Upper lobe of left lung (tissue), 6 donors: ENCODE results near the gene C20orf96. TPM values are rescaled to one million over a fixed set of nuclear protein-coding genes. Genes with fewer than 3 reads are reported as not detected.

Experiments
- ATAC-seq, 2 donors: fragments of 200-7000 bp; cut with Tn5 transposase; one replicate each; pipeline ENCODE4 v1.9.1; 2022; ENCODE audit warnings: mild to moderate bottlenecking in 2 of 2, moderate library complexity in 2 of 2; ENCODE audit not compliant: low FRiP score in 2 of 2
- DNase-seq, 2 donors: peaks; one replicate each; pipeline ENCODE4 v3.0.0-alpha.2; 2019 to 2020
- H3K27ac ChIP-seq, 4 donors: fragments of 200-600 bp; sonication (generic); one replicate each; pipeline ENCODE4 v1.5.1; 2016 to 2019
- H3K27me3 ChIP-seq, 4 donors: fragments of 200-600 bp; sonication (generic); one replicate each; pipeline ENCODE4 v1.5.1; 2017 to 2019
- H3K36me3 ChIP-seq, 4 donors: fragments of 200-600 bp; sonication (generic); one replicate each; pipeline ENCODE4 v1.5.1; 2016 to 2019
- H3K4me1 ChIP-seq, 4 donors: fragments of 200-600 bp; sonication (generic); one replicate each; pipeline ENCODE4 v1.5.1; 2018 to 2019
- H3K4me3 ChIP-seq, 4 donors: fragments of 200-600 bp; sonication (generic); one replicate each; pipeline ENCODE4 v1.5.1; 2017 to 2019; ENCODE audit warnings: mild to moderate bottlenecking in 2 of 4, moderate library complexity in 1 of 4
- H3K9me3 ChIP-seq, 4 donors: fragments of 200-600 bp; sonication (generic); one replicate each; pipeline ENCODE4 v1.5.1; 2018 to 2019
- CTCF ChIP-seq, 6 experiments: fragments of 450-650 bp in 4 of 6; fragments of 200-600 bp in 2 of 6; sonication (generic) in 2 of 6; IDR thresholded peaks; one replicate each; pipeline ENCODE4 v1.5.1; 2016 to 2019; ENCODE audit warnings: antibody characterized with exemption in 6 of 6
- EP300 ChIP-seq, 4 donors: sonication (generic); formaldehyde crosslinking; IDR thresholded peaks; one replicate each; pipeline ENCODE4 v1.5.1; 2017; ENCODE audit warnings: antibody characterized with exemption in 4 of 4, control low read depth in 2 of 4
- POLR2A ChIP-seq, 4 donors: fragments of 450-650 bp; IDR thresholded peaks; one replicate each; pipeline ENCODE4 v1.5.1; 2016 to 2017; ENCODE audit warnings: antibody characterized with exemption in 4 of 4, mild to moderate bottlenecking in 2 of 4
- POLR2AphosphoS5 ChIP-seq, 2 donors: sonication (generic); formaldehyde crosslinking; IDR thresholded peaks; one replicate each; pipeline ENCODE4 v1.5.1; 2017; ENCODE audit warnings: antibody characterized with exemption in 2 of 2
- WGBS, 2 donors: methylation state at CpG; one replicate each; pipeline ENCODE4 v1.1.5; 2017 to 2018; 5-methylcytosine and 5-hydroxymethylcytosine counted together
- total RNA-seq, 6 donors: library from RNA; depleted of rRNA in 4 of 6; stranded (reverse); fragments of >200 nt in 4 of 6; gene quantifications; one replicate each; pipeline versions ENCODE4 v1.1.0 to v1.2.1, GENCODE V29; 2016 to 2021
- donor health status: DM: no; HTN: no; CAD: no; lungs with moderate emphysema.
- donor health status: DM: no; HTN: yes; CAD: no; lungs with severe emphysema.

The C20orf96 gene
- total RNA-seq, 6 donors from 2014 or later, result 3.0 to 31.4 (median 10.3) TPM

- Histone ChIP-seq H3K36me3 (no peaks in the 10 kb centered on the region), H3K4me1 (peaks cover 30 to 66% (median 39%) of the 10 kb centered on the region in 4 donors), H3K4me3 (peak overlapping the region; percentile 62 to 94 (median 89)), H3K27ac (peak overlapping the region; percentile 78 to 96 (median 90)), H3K27me3 (peaks cover 0 to 5% (median 0%) of the 10 kb centered on the region in 4 donors), H3K9me3 (no peaks in the 10 kb centered on the region)
- DNase-seq (peak; percentile 53 to 93), ATAC-seq (peak in 1 of 2 donors; percentile 16)
- WGBS, 2 donors, result 1 to 2% methylated on average over 19 to 31 of the region's 103 CpGs
- no peak for TF ChIP-seq POLR2A (IDR thresholded peaks at IDR 0.05)
- no peak for TF ChIP-seq CTCF (IDR thresholded peaks at IDR 0.05)
- TF ChIP-seq POLR2AphosphoS5 (IDR thresholded peaks at IDR 0.05), result no peak
- TF ChIP-seq EP300 (IDR thresholded peaks at IDR 0.05), result no peak
Observed at GRCh38 chr20:325889-326644, 35.5 kb upstream of the C20orf96 start.

- peak within 1 kb of the TSS; percentile 88 to 96 (median 90) for H3K27ac ChIP-seq
- no peaks in the 10 kb centered on the region for H3K36me3 ChIP-seq
- peak; percentile 89 to 92 for ATAC-seq
- H3K4me1 ChIP-seq, result peaks cover 27 to 63% (median 36%) of the 10 kb centered on the region in 4 donors
- H3K9me3 ChIP-seq, result no peaks in the 10 kb centered on the region
- H3K27me3 ChIP-seq, result peaks cover 0 to 5% (median 0%) of the 10 kb centered on the region in 4 donors
- 0 to 1% methylated on average over 28 to 61 of the region's 106 CpGs for WGBS, 2 donors
- TF ChIP-seq CTCF (IDR thresholded peaks at IDR 0.05), result peak in 1 of 6 experiments; percentile 10
- peak; percentile 26 to 82 for TF ChIP-seq POLR2AphosphoS5 (IDR thresholded peaks at IDR 0.05)
- TF ChIP-seq POLR2A (IDR thresholded peaks at IDR 0.05), result peak in 2 of 4 donors; percentile 29 to 33
- no peak for TF ChIP-seq EP300 (IDR thresholded peaks at IDR 0.05)
- H3K4me3 ChIP-seq, result peak within 1 kb of the TSS; percentile 73 to 94 (median 89)
- DNase-seq, result peak; percentile 99 to 100
Observed at GRCh38 chr20:325045-325888, 34.7 kb upstream of the C20orf96 start, which contains the start of gene SOX12. TSS of gene SOX12 (plus strand) at chr20:325552. CDS start at chr20:325925, 373 bp downstream.

- H3K4me1 ChIP-seq, result peaks cover 21 to 54% (median 28%) of the 10 kb centered on the region in 4 donors
- H3K9me3 ChIP-seq, result no peaks in the 10 kb centered on the region
- ATAC-seq (peak; percentile 90 to 93), DNase-seq (peak; percentile 94 to 99)
- no peaks in the 10 kb centered on the region for H3K36me3 ChIP-seq
- TF ChIP-seq CTCF (IDR thresholded peaks at IDR 0.05), result peak; percentile 9 to 68 (median 37)
- TF ChIP-seq POLR2A (IDR thresholded peaks at IDR 0.05), result peak in 2 of 4 donors; percentile 21 to 71
- TF ChIP-seq POLR2AphosphoS5 (IDR thresholded peaks at IDR 0.05), result peak; percentile 80 to 92
- peak in 1 of 4 donors; percentile 12 for TF ChIP-seq EP300 (IDR thresholded peaks at IDR 0.05)
- peaks cover 0 to 5% (median 0%) of the 10 kb centered on the region in 4 donors for H3K27me3 ChIP-seq
- peak overlapping the region; percentile 88 to 96 (median 90) for H3K27ac ChIP-seq
- 0 to 1% methylated on average over 18 to 53 of the region's 69 CpGs for WGBS, 2 donors
- H3K4me3 ChIP-seq, result peak overlapping the region; percentile 73 to 94 (median 89)
Observed at GRCh38 chr20:324177-325044, 33.9 kb upstream of the C20orf96 start.

- no peaks in the 10 kb centered on the region for H3K36me3 ChIP-seq
- 80 to 93% methylated on average over 2 of the region's 2 CpGs for WGBS, 2 donors
- no peak overlapping the region for H3K27ac ChIP-seq
- no peak for DNase-seq
- H3K9me3 ChIP-seq, result no peaks in the 10 kb centered on the region
- H3K4me1 ChIP-seq, result no peaks in the 10 kb centered on the region
- ATAC-seq, result no peak
- no peak overlapping the region for H3K4me3 ChIP-seq
- H3K27me3 ChIP-seq, result no peaks in the 10 kb centered on the region
- TF ChIP-seq EP300 (IDR thresholded peaks at IDR 0.05) (no peak), POLR2A (IDR thresholded peaks at IDR 0.05) (no peak), POLR2AphosphoS5 (IDR thresholded peaks at IDR 0.05) (no peak), CTCF (IDR thresholded peaks at IDR 0.05) (no peak)
Observed at GRCh38 chr20:316316-317068, 25.9 kb upstream of the C20orf96 start.
